HEK293 (cell line): Measurements from ENCODE around the gene JAKMIP1.

ENCODE experiments used
- ATF2 ChIP-seq: fragments of 450-650 bp; formaldehyde crosslinking; IDR thresholded peaks from 2 replicates; pipeline ENCODE4 v1.5.1; 2016; ENCODE audit warnings: missing biosample characterization, missing genetic modification characterization, low read depth
- CTCF ChIP-seq: fragments of 450-650 bp; formaldehyde crosslinking; IDR thresholded peaks from 2 replicates; pipeline ENCODE4 v1.5.1; 2016; ENCODE audit warnings: missing biosample characterization, missing genetic modification characterization
- MEIS1 ChIP-seq: sonication (generic); formaldehyde crosslinking; IDR thresholded peaks from 2 replicates; pipeline ENCODE4 v1.8.1; 2022; ENCODE audit warnings: missing genetic modification reagents, mild to moderate bottlenecking, borderline replicate concordance
- TCF7L2 ChIP-seq: IDR thresholded peaks from 2 replicates; pipeline ENCODE4 v1.6.1; 2011; ENCODE audit warnings: low read depth, mild to moderate bottlenecking, inconsistent platforms, low read length, moderate library complexity, borderline replicate concordance
- ZBTB44 ChIP-seq: fragments of 450-650 bp; IDR thresholded peaks from 2 replicates; pipeline ENCODE4 v1.5.1; 2018; ENCODE audit warnings: missing biosample characterization, mild to moderate bottlenecking, missing genetic modification characterization
- ZNF274 ChIP-seq, 2 experiments: fragments of 200-500 bp in 1 of 2; fragments of 450-650 bp in 1 of 2; sonication (Bioruptor generic) in 1 of 2; formaldehyde crosslinking in 1 of 2; IDR thresholded peaks; 2 replicates each; pipeline versions ENCODE4 v1.5.1 to v1.6.1; 2014 to 2016; ENCODE audit warnings: borderline replicate concordance in 1 of 2, inconsistent platforms in 1 of 2, low read length in 1 of 2, missing biosample characterization in 1 of 2, missing genetic modification characterization in 1 of 2
- ZNF280D ChIP-seq: fragments of 450-650 bp; formaldehyde crosslinking; IDR thresholded peaks from 2 replicates; pipeline ENCODE4 v1.5.1; 2016; ENCODE audit warnings: missing biosample characterization, missing genetic modification characterization

- TF ChIP-seq TCF7L2: no peak
- no peak for TF ChIP-seq CTCF (tag by site-specific recombination)
- TF ChIP-seq ZBTB44 (tag by site-specific recombination): no peak
- TF ChIP-seq ZNF274 (IDR thresholded peaks at IDR 0.05; ENCODE audit: low read length): no peak
- TF ChIP-seq ZNF274 (tag by site-specific recombination; IDR thresholded peaks at IDR 0.05; ENCODE audit: borderline replicate concordance): no peak
- TF ChIP-seq MEIS1 (CRISPR knock-in tag): no peak
- no peak for TF ChIP-seq ZNF280D (tag by site-specific recombination)
- TF ChIP-seq ATF2 (tag by site-specific recombination): no peak
Measured at GRCh38 chr4:6227412-6228157, 27.2 kb upstream of the JAKMIP1 start.
